ENCODE results near the gene NOL8. TPM values are rescaled to one million over a fixed set of nuclear protein-coding genes. Genes with fewer than 3 reads are reported as not detected.

Gene NOL8
- total RNA-seq, 4 donors from 2014 or later = 11.5 to 20.2 (median 14.0) TPM

DNA sequence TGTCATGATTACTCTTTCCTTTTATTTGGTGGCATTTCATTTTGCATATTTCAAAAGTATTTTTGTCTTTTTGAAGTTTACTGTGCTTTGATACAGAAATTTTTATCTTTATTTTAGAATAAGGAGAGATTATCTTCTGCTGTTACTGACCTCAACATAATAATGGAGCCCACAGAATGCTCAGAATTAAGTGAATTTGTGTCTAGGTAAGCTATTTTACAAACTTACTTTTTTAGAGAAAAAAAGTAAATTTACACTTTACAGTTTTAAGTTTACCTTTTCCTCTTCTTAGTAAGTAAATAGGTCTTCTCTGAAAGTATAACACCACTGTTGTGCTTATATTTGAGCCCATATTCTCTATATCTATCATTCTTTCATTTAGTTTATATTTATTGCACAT, 20.4 kb upstream of the NOL8 start:
- in situ Hi-C loops (cut with MboI; ENCODE audit: low sequenced_read_pairs in 4 of 4) = loop anchor here in 2 of 4 donors (5.0 to 25.0 kb wide), 3 partner anchors 87 to 442 kb away; no protein-coding TSS in a partner anchor
- TF ChIP-seq POLR2A (IDR thresholded peaks at IDR 0.05) (no peak), CTCF (IDR thresholded peaks at IDR 0.05 in 4 of 5, conservative IDR thresholded peaks at IDR 0.05 in 1 of 5) (no peak)
- intact Hi-C loops (cut with DNase I; ENCODE audit: low total_unique reads) = loop anchor here (10.0 kb wide), 1 partner anchor 89 kb away; no protein-coding TSS in a partner anchor

GRCh38 chr9:92342825-92343488, 17.8 kb upstream of the NOL8 start:
- ATAC-seq = no peak

More for the DNA sequence above, 20.4 kb upstream of the NOL8 start:
- H3K4me1 ChIP-seq = peaks cover 0 to under 1% of the 10 kb centered on the region in 2 donors
- DNase-seq (no peak), ATAC-seq (no peak)
- H3K4me3 ChIP-seq = no peak overlapping the region
- no peaks in the 10 kb centered on the region for H3K9me3 ChIP-seq
- no peaks in the 10 kb centered on the region for H3K27me3 ChIP-seq
- H3K27ac ChIP-seq = no peak overlapping the region
- no peaks in the 10 kb centered on the region for H3K36me3 ChIP-seq

DNA sequence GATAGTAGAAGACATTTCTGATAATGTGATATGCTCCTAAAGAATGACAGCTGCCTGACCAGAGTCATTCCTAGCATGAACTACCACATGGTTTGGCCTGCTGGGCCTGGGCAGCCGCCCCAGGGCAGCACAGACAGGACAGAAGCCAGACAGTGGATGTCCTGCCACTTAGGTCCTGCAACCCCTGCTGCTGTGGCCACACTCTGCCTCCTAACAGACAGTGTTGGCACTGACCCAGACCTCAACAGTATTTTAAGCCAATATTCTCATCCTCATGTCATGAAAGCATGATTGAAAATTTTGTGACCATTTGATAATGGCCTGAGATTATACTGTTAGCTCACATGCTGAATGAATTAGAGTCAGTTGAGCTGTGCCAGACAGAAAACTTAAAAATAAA, 16.4 kb upstream of the NOL8 start:
- in situ Hi-C loops (cut with MboI; ENCODE audit: low sequenced_read_pairs in 4 of 4) = loop anchor here in 2 of 4 donors (25.0 kb wide), 2 partner anchors 296 to 446 kb away; no protein-coding TSS in a partner anchor

More at GRCh38 chr9:92342825-92343488, 17.8 kb upstream of the NOL8 start:
- TF ChIP-seq CTCF (IDR thresholded peaks at IDR 0.05 in 4 of 5, conservative IDR thresholded peaks at IDR 0.05 in 1 of 5) = peak in 2 of 5 experiments; percentile 16 to 19
- TF ChIP-seq POLR2A (IDR thresholded peaks at IDR 0.05) = no peak
- Histone ChIP-seq H3K4me1 (no peaks in the 10 kb centered on the region), H3K27me3 (no peaks in the 10 kb centered on the region), H3K4me3 (no peak overlapping the region), H3K9me3 (no peaks in the 10 kb centered on the region), H3K36me3 (peaks cover 0 to 17% of the 10 kb centered on the region in 2 donors), H3K27ac (no peak overlapping the region)
- in situ Hi-C loops (cut with MboI; ENCODE audit: low sequenced_read_pairs in 4 of 4) (loop anchor here in 2 of 4 donors (25.0 kb wide), 2 partner anchors 294 to 444 kb away; no protein-coding TSS in a partner anchor), intact Hi-C loops (cut with DNase I; ENCODE audit: low total_unique reads) (loop anchor here (5.0 to 10.0 kb wide), 2 partner anchors 92 to 289 kb away; no protein-coding TSS in a partner anchor)
- no peak for DNase-seq

DNA sequence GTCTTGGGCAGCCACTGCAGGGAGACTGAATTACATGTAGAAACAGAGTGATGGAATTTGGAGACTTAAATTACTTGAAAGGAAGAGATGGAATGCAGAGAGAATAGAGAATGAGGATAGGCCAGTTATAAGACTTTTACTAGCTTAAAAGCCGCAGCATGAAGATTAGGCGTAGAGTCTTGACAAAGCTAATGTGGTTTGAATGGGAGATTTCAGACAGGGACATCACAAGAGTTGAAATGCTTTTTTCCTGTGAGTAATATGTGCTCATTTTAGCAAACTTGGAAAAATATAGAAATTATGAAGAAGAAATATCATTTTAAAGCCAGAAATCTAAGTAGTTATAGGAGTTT, 8.1 kb upstream of the NOL8 start:
- no peak for TF ChIP-seq CTCF (IDR thresholded peaks at IDR 0.05 in 4 of 5, conservative IDR thresholded peaks at IDR 0.05 in 1 of 5)
- no peak for TF ChIP-seq POLR2A (IDR thresholded peaks at IDR 0.05)
- Histone ChIP-seq H3K9me3 (no peaks in the 10 kb centered on the region), H3K4me3 (no peak overlapping the region), H3K36me3 (peaks cover 0 to 13% of the 10 kb centered on the region in 2 donors), H3K4me1 (no peaks in the 10 kb centered on the region), H3K27me3 (no peaks in the 10 kb centered on the region), H3K27ac (no peak overlapping the region)
- DNase-seq (no peak), ATAC-seq (no peak)
- intact Hi-C loops (cut with DNase I; ENCODE audit: low total_unique reads) (no loop called here), in situ Hi-C loops (cut with MboI; ENCODE audit: low sequenced_read_pairs in 4 of 4) (loop anchor here in 3 of 4 donors (10.0 to 25.0 kb wide), 3 partner anchors 302 to 454 kb away; no protein-coding TSS in a partner anchor)

More for the DNA sequence above, 16.4 kb upstream of the NOL8 start:
- H3K9me3 ChIP-seq = no peaks in the 10 kb centered on the region
- peaks cover 0 to 21% of the 10 kb centered on the region in 2 donors for H3K36me3 ChIP-seq
- ATAC-seq (no peak), DNase-seq (no peak)
- no peaks in the 10 kb centered on the region for H3K27me3 ChIP-seq
- H3K27ac ChIP-seq = no peak overlapping the region
- TF ChIP-seq POLR2A (IDR thresholded peaks at IDR 0.05) (no peak), CTCF (IDR thresholded peaks at IDR 0.05 in 4 of 5, conservative IDR thresholded peaks at IDR 0.05 in 1 of 5) (no peak)
- intact Hi-C loops (cut with DNase I; ENCODE audit: low total_unique reads) = loop anchor here (5.0 to 10.0 kb wide), 2 partner anchors 93 to 291 kb away; no protein-coding TSS in a partner anchor
- no peaks in the 10 kb centered on the region for H3K4me1 ChIP-seq
- H3K4me3 ChIP-seq = no peak overlapping the region
